Fibroblast of villous mesenchyme (primary cell): ENCODE results near the gene PRKCE. TPM values are rescaled to one million over a fixed set of nuclear protein-coding genes. Genes with fewer than 3 reads are reported as not detected.
"Not testable (repeated sequence)": the region's sequence is repeated elsewhere in the genome, so short reads cannot be mapped to it uniquely, and the experiment has no call there.

Source experiments
- DNase-seq: peaks from one replicate; pipeline ENCODE4 v3.0.0-alpha.2; 2010; ENCODE audit warnings: low read depth
- H3K4me3 ChIP-seq: 2 replicates; pipeline ENCODE4 v1.5.1; 2011; ENCODE audit warnings: low read depth, mild to moderate bottlenecking, low read length
- CTCF ChIP-seq: IDR thresholded peaks from 2 replicates; pipeline ENCODE4 v1.5.1; 2012; ENCODE audit warnings: low read depth, mild to moderate bottlenecking, low read length; ENCODE audit not compliant: insufficient read depth
- total RNA-seq: library from RNA; depleted of rRNA; stranded (reverse); fragments of >200 nt; gene quantifications from 2 replicates; pipeline ENCODE4 v1.2.3, GENCODE V29; 2012

PRKCE gene
- total RNA-seq, 1 donor, result 27.2 TPM

GRCh38 chr2:45915523-45915922 lies 264.0 kb downstream of the PRKCE start:
- H3K4me3 ChIP-seq, result no peak overlapping the region
- DNase-seq, result no peak
- no peak for TF ChIP-seq CTCF

GRCh38 chr2:45917561-45918176 lies 266.2 kb downstream of the PRKCE start:
- DNase-seq, H3K4me3 ChIP-seq: not testable (repeated sequence)

GRCh38 chr2:45918463-45919159 lies 267.1 kb downstream of the PRKCE start:
- DNase-seq, result no peak
- H3K4me3 ChIP-seq, result no peak overlapping the region
- TF ChIP-seq CTCF, result no peak

GRCh38 chr2:45919160-45919650 lies 267.7 kb downstream of the PRKCE start:
- DNase-seq, result no peak
- no peak for TF ChIP-seq CTCF

GRCh38 chr2:45919711-45920111 lies 268.2 kb downstream of the PRKCE start:
- TF ChIP-seq CTCF, result no peak
- H3K4me3 ChIP-seq, result no peak overlapping the region
- DNase-seq, result no peak

More at GRCh38 chr2:45919160-45919650, 267.7 kb downstream of the PRKCE start:
- H3K4me3 ChIP-seq, result no peak overlapping the region

GRCh38 chr2:45921921-45922320 lies 270.4 kb downstream of the PRKCE start:
- no peak for TF ChIP-seq CTCF
- DNase-seq, result no peak

GRCh38 chr2:45922577-45922988 lies 271.1 kb downstream of the PRKCE start:
- H3K4me3 ChIP-seq, result no peak overlapping the region
- TF ChIP-seq CTCF, result no peak
- peak; percentile 93 for DNase-seq

More at GRCh38 chr2:45921921-45922320, 270.4 kb downstream of the PRKCE start:
- H3K4me3 ChIP-seq, result no peak overlapping the region
